SU-DHL-6 (cell line): Measurements from ENCODE around the gene HOXA5.

Experiments
- H2AFZ ChIP-seq: fragments of 200-600 bp; sonication (generic); 2 replicates; pipeline ENCODE4 v1.6.1; 2014; ENCODE audit warnings: low read depth, mild to moderate bottlenecking, moderate library complexity, mixed read lengths, antibody characterized with exemption, low read length; ENCODE audit not compliant: severe bottlenecking
- H3F3A ChIP-seq: fragments of 200-600 bp; shearing (Covaris generic); 2 replicates; pipeline ENCODE4 v1.6.0; 2016; ENCODE audit warnings: antibody characterized with exemption, mild to moderate bottlenecking; ENCODE audit not compliant: insufficient read depth
- H3K27ac ChIP-seq: fragments of 200-600 bp; sonication (generic); 2 replicates; pipeline ENCODE4 v1.5.1; 2016; ENCODE audit warnings: low read depth, mild to moderate bottlenecking, low read length, moderate library complexity, mixed read lengths
- H3K27me3 ChIP-seq: fragments of 200-600 bp; sonication (generic), shearing (Covaris generic); 2 replicates; pipeline ENCODE4 v1.6.0; 2014; ENCODE audit warnings: mild to moderate bottlenecking, low read length
- H3K36me3 ChIP-seq: fragments of 200-600 bp; sonication (generic); 2 replicates; pipeline ENCODE4 v1.6.1; 2014; ENCODE audit warnings: mild to moderate bottlenecking, low read length, mixed read lengths
- H3K4me2 ChIP-seq: fragments of 300-600, 200-600 bp; shearing (Covaris generic), sonication (generic); 2 replicates; pipeline ENCODE4 v1.6.0; 2014; ENCODE audit warnings: low read length, low read depth, mild to moderate bottlenecking; ENCODE audit not compliant: poor library complexity, severe bottlenecking
- H3K4me3 ChIP-seq: fragments of 200-600 bp; sonication (generic); 2 replicates; pipeline ENCODE4 v1.5.1; 2014; ENCODE audit warnings: antibody characterized with exemption, low read length, mild to moderate bottlenecking, mixed read lengths; ENCODE audit not compliant: insufficient read depth, poor library complexity, severe bottlenecking
- H3K79me2 ChIP-seq: fragments of 200-600 bp; sonication (generic); 2 replicates; pipeline ENCODE4 v1.6.1; 2014; ENCODE audit warnings: mild to moderate bottlenecking, low read length, moderate library complexity; ENCODE audit not compliant: insufficient read depth
- H3K9ac ChIP-seq: fragments of 200-600 bp; sonication (generic); 2 replicates; pipeline ENCODE4 v1.7.0; 2014; ENCODE audit warnings: mild to moderate bottlenecking, low read length
- H3K9me2 ChIP-seq: fragments of 200-600 bp; sonication (generic); replicated peaks from 2 replicates; pipeline ENCODE4 v1.6.1; 2014; ENCODE audit warnings: low read length; ENCODE audit not compliant: insufficient read depth
- H3K9me3 ChIP-seq: fragments of 200-600 bp; sonication (generic); 2 replicates; pipeline ENCODE4 v1.6.1; 2014; ENCODE audit warnings: low read length, mixed read lengths; ENCODE audit not compliant: insufficient read depth
- H4K20me1 ChIP-seq: fragments of 200-600 bp; sonication (generic); 2 replicates; pipeline ENCODE4 v1.6.1; 2014; ENCODE audit warnings: low read depth, mild to moderate bottlenecking, antibody characterized with exemption, low read length, moderate library complexity, mixed read lengths
- EZH2phosphoT487 ChIP-seq: fragments of 200-600 bp; sonication (generic), shearing (Covaris generic); conservative IDR thresholded peaks from 2 replicates; pipeline ENCODE4 v1.6.1; 2018; ENCODE audit warnings: mild to moderate bottlenecking, antibody characterized with exemption, low read length, moderate library complexity, mixed read lengths
- TF ChIP-seq, protein P1 (sequence below): fragments of 200-600 bp; sonication (generic); IDR thresholded peaks from one replicate; pipeline ENCODE4 v1.5.1; 2017; ENCODE audit warnings: antibody characterized with exemption, mild to moderate bottlenecking, low read length, moderate library complexity; ENCODE audit not compliant: insufficient read depth, poor library complexity, severe bottlenecking

The HOXA5 gene

DNA sequence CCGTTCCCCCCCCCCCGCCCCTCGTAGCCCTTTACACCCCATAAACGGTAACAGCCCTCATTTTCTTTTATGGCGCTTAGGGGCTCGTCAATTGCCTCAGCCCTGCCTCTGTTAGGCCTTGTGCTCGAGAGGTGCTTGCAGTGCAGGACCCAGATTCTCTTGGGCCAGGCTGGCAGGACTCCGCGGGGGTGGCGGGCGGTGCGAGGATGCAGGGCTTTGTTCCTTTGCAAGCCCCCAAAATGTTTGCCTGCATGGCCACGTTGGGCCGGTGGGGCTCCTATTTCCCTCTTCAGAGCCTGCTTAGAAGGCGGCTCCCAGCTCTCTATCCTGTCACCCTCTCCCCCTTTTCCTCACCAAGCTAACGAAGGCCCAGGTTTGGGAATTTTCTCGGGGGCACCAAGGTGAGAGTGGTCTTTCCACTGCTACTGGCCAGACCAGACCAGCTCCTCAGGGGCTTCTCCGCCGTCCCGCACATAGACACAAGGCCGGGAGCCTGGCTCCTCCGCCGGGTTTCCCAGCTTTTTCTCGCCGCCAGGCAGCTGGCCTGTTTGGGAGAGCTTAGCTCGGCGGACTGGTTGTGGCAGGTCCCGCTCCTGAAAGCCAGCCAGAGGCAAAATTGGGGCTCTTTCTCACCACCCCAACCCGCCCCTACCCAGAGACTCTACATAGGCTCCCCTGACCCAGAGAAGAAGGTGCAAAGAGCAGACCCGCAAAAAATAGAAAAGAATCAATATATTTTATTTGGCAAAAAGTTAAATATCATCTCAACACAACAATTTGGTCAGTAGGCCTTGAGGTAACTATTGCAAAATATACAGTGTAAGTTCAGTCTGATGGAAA lies 18.5 kb upstream of the HOXA5 start:
- Histone ChIP-seq H3K9ac (no peak overlapping the region), H2AFZ (no peak overlapping the region), H3K4me2 (no peak overlapping the region), H3K4me3 (no peak overlapping the region), H3F3A (peaks cover 19% of the 10 kb centered on the region), H3K27ac (no peak overlapping the region), H3K9me2 (no peaks in the 10 kb centered on the region), H3K9me3 (no peaks in the 10 kb centered on the region), H3K27me3 (no peaks in the 10 kb centered on the region), H3K79me2 (no peaks in the 10 kb centered on the region), H3K36me3 (no peaks in the 10 kb centered on the region), H4K20me1 (no peaks in the 10 kb centered on the region)
- TF ChIP-seq, protein P1, sequence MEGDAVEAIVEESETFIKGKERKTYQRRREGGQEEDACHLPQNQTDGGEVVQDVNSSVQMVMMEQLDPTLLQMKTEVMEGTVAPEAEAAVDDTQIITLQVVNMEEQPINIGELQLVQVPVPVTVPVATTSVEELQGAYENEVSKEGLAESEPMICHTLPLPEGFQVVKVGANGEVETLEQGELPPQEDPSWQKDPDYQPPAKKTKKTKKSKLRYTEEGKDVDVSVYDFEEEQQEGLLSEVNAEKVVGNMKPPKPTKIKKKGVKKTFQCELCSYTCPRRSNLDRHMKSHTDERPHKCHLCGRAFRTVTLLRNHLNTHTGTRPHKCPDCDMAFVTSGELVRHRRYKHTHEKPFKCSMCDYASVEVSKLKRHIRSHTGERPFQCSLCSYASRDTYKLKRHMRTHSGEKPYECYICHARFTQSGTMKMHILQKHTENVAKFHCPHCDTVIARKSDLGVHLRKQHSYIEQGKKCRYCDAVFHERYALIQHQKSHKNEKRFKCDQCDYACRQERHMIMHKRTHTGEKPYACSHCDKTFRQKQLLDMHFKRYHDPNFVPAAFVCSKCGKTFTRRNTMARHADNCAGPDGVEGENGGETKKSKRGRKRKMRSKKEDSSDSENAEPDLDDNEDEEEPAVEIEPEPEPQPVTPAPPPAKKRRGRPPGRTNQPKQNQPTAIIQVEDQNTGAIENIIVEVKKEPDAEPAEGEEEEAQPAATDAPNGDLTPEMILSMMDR: no peak
- TF ChIP-seq EZH2phosphoT487: no peak

- peak overlapping the region; percentile 68 for H3K9ac ChIP-seq
- no peaks in the 10 kb centered on the region for H4K20me1 ChIP-seq
- peak overlapping the region; percentile 100 for H2AFZ ChIP-seq
- TF ChIP-seq EZH2phosphoT487: no peak
- TF ChIP-seq, protein P1: no peak
- H3K9me2 ChIP-seq: no peaks in the 10 kb centered on the region
- peak overlapping the region; percentile 56 for H3K4me3 ChIP-seq
- H3K27me3 ChIP-seq: no peaks in the 10 kb centered on the region
- no peak overlapping the region for H3K27ac ChIP-seq
- no peaks in the 10 kb centered on the region for H3K79me2 ChIP-seq
- no peaks in the 10 kb centered on the region for H3K36me3 ChIP-seq
- peaks cover 19% of the 10 kb centered on the region for H3F3A ChIP-seq
- H3K9me3 ChIP-seq: no peaks in the 10 kb centered on the region
- H3K4me2 ChIP-seq: peak overlapping the region; percentile 75
These were observed 17.8 kb upstream of the HOXA5 start for GRCh38 chr7:27161214-27161720.

GRCh38 chr7:27160546-27161213 lies 17.2 kb upstream of the HOXA5 start:
- H4K20me1 ChIP-seq: no peaks in the 10 kb centered on the region
- 0 out of 2 replicates have a peak, but pooled peaks cover under 1% of the 10 kb centered on the region for H3K79me2 ChIP-seq
- H3F3A ChIP-seq: peaks cover 19% of the 10 kb centered on the region
- H3K4me2 ChIP-seq: peak overlapping the region; percentile 75
- peak overlapping the region; percentile 100 for H2AFZ ChIP-seq
- no peak overlapping the region for H3K27ac ChIP-seq
- H3K9me3 ChIP-seq: no peaks in the 10 kb centered on the region
- no peaks in the 10 kb centered on the region for H3K36me3 ChIP-seq
- TF ChIP-seq EZH2phosphoT487: no peak
- TF ChIP-seq, protein P1: peak; percentile 98
- H3K9me2 ChIP-seq: no peaks in the 10 kb centered on the region
- H3K4me3 ChIP-seq: peak overlapping the region; percentile 56
- H3K27me3 ChIP-seq: no peaks in the 10 kb centered on the region
- H3K9ac ChIP-seq: peak overlapping the region; percentile 68
